ENCODE data around the gene PPIF.
"Not testable (repeated sequence)": the region's sequence is repeated elsewhere in the genome, so short reads cannot be mapped to it uniquely, and the experiment has no call there.

- TF ChIP-seq POLR2A, CTCF (IDR thresholded peaks at IDR 0.05): not testable (repeated sequence)
These were observed 9.3 kb upstream of the PPIF start for GRCh38 chr10:79337783-79338469.
